SK-N-MC (cell line): Measurements from ENCODE around the gene ZBTB17.

ENCODE experiments used
- EZH2 ChIP-seq: fragments of 200-600 bp; sonication (generic); IDR thresholded peaks from one replicate; pipeline ENCODE4 v1.6.1; 2017; ENCODE audit warnings: antibody characterized with exemption
- POLR2AphosphoS5 ChIP-seq: IDR thresholded peaks from 2 replicates; pipeline ENCODE4 v1.6.1; 2012; ENCODE audit warnings: mild to moderate bottlenecking, low read depth, low read length, borderline replicate concordance

DNA sequence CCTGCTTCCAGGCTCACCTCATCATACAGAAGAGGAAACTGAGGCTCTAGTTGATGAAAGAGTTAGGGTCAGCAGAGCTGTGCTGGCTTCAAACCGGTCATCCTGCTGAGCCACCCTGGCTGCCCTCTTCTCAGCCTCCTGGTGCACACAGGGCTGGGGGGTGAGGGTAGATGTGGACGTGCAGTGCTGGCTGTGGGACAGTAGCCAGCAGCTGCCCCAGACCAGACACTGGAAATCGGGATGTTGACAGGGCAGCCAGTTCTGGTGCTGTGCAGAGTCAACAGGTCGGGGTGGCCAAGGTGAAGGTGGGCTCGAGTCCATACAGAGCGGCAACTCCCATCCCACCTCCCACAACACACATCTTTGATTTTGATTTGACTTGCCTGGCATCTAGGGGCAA, 44.4 kb upstream of the ZBTB17 start:
- TF ChIP-seq POLR2AphosphoS5 (no peak), EZH2 (no peak)
